H1 (cell line): ENCODE results near the gene UBE2E2. TPM values are rescaled to one million over a fixed set of nuclear protein-coding genes. Genes with fewer than 3 reads are reported as not detected.

Experiments used
- CTCF ChIA-PET: fragments of 300-600 bp; sonication (Branson Sonifier 250); formaldehyde crosslinking; loops from one replicate; lab custom pipeline; 2021; ENCODE audit not compliant: partially characterized antibody; lab: Charles Lee
- POLR2A ChIA-PET: fragments of 300-600 bp; sonication (Branson Sonifier 250); formaldehyde crosslinking; loops from one replicate; lab custom pipeline; 2021; ENCODE audit warnings: inconsistent platforms; ENCODE audit not compliant: partially characterized antibody; lab: Charles Lee
- DNase-seq, 2 experiments: peaks; one replicate each; pipeline versions ENCODE4 v3.0.0 to v3.0.0-alpha.2; 2010 to 2022; ENCODE audit warnings: low spot score in 2 of 2, low read depth in 1 of 2, mixed read lengths in 1 of 2
- FAIRE-seq: peaks from 2 replicates; lab custom pipeline; 2011; peaks lifted over from hg19 to GRCh38; lab: Jason Lieb, UNC
- H2AFZ ChIP-seq: 2 replicates; pipeline ENCODE4 v1.8.1; 2012; ENCODE audit warnings: low read length, inconsistent platforms
- H2AK5ac ChIP-seq: 2 replicates; pipeline ENCODE4 v1.6.1; 2013; ENCODE audit warnings: low read depth, low read length
- H2BK120ac ChIP-seq: replicated peaks from 2 replicates; pipeline ENCODE3; 2013; ENCODE audit warnings: low read depth, low read length, inconsistent platforms
- H2BK12ac ChIP-seq: 2 replicates; pipeline ENCODE4 v1.6.1; 2013; ENCODE audit warnings: low read depth, low read length
- H2BK15ac ChIP-seq: 2 replicates; pipeline ENCODE4 v1.6.1; 2013; ENCODE audit warnings: low read length
- H2BK20ac ChIP-seq: 2 replicates; pipeline ENCODE4 v1.6.1; 2013; ENCODE audit warnings: low read length
- H2BK5ac ChIP-seq: 2 replicates; pipeline ENCODE4 v1.6.1; 2013; ENCODE audit warnings: low read depth, low read length
- H3K14ac ChIP-seq: 2 replicates; pipeline ENCODE4 v1.6.1; 2013; ENCODE audit warnings: inconsistent platforms; ENCODE audit not compliant: insufficient read length
- H3K18ac ChIP-seq: 2 replicates; pipeline ENCODE4 v1.6.1; 2013; ENCODE audit warnings: low read length; ENCODE audit errors: extremely low read depth
- H3K23ac ChIP-seq: 2 replicates; pipeline ENCODE4 v1.6.1; 2013; ENCODE audit warnings: inconsistent platforms; ENCODE audit not compliant: insufficient read length
- H3K23me2 ChIP-seq: 2 replicates; pipeline ENCODE4 v1.6.1; 2013; ENCODE audit warnings: low read depth, low read length
- H3K27ac ChIP-seq: 2 replicates; pipeline ENCODE4 v1.6.1; 2011; ENCODE audit warnings: low read depth, low read length, inconsistent platforms
- H3K27me3 ChIP-seq, 4 experiments: replicated peaks in 1 of 4; 1 replicate in 1 of 4; 2 replicates in 3 of 4; pipeline versions ENCODE4 v1.6.1 to v1.8.1; 2011 to 2013; ENCODE audit warnings: low read length in 3 of 4, mild to moderate bottlenecking in 3 of 4, inconsistent platforms in 2 of 4, mixed read lengths in 2 of 4, moderate library complexity in 1 of 4; ENCODE audit not compliant: control insufficient read depth in 3 of 4, insufficient read depth in 3 of 4; ENCODE audit errors: extremely low read depth in 1 of 4
- H3K36me3 ChIP-seq, 4 experiments: 2 replicates each; pipeline versions ENCODE4 v1.6.1 to v1.8.1; 2011 to 2013; ENCODE audit warnings: mild to moderate bottlenecking in 4 of 4, low read length in 3 of 4, moderate library complexity in 2 of 4, control low read depth in 1 of 4, inconsistent platforms in 1 of 4; ENCODE audit not compliant: insufficient read depth in 4 of 4, control insufficient read depth in 2 of 4
- H3K4ac ChIP-seq: replicated peaks from 2 replicates; pipeline ENCODE3; 2013; ENCODE audit warnings: low read length, low read depth, mixed read lengths, inconsistent platforms; ENCODE audit not compliant: insufficient read length
- H3K4me1 ChIP-seq, 4 experiments: replicated peaks in 1 of 4; 1 replicate in 1 of 4; 2 replicates in 3 of 4; pipeline versions ENCODE4 v1.6.1 to v1.8.1; 2011 to 2013; ENCODE audit warnings: low read length in 3 of 4, inconsistent platforms in 2 of 4, mixed read lengths in 1 of 4; ENCODE audit not compliant: insufficient read depth in 4 of 4, control insufficient read depth in 3 of 4
- H3K4me2 ChIP-seq, 2 experiments: 2 replicates each; pipeline versions ENCODE4 v1.6.1 to v1.8.1; 2011 to 2013; ENCODE audit warnings: low read depth in 2 of 2, low read length in 2 of 2, control low read depth in 1 of 2, inconsistent platforms in 1 of 2, mild to moderate bottlenecking in 1 of 2; ENCODE audit not compliant: insufficient read depth in 1 of 2
- H3K4me3 ChIP-seq, 4 experiments: fragments of 200-600, 300-600 bp in 1 of 4; sonication (generic), shearing (Covaris generic), sonication (Bioruptor Twin) in 1 of 4; 2 replicates each; pipeline versions ENCODE4 v1.5.1 to v1.8.1; 2011 to 2016; ENCODE audit warnings: low read length in 4 of 4, low read depth in 3 of 4, control low read depth in 2 of 4, inconsistent platforms in 2 of 4, mild to moderate bottlenecking in 2 of 4, mixed read lengths in 1 of 4, moderate library complexity in 1 of 4; ENCODE audit not compliant: insufficient read depth in 2 of 4; ENCODE audit errors: extremely low read depth in 1 of 4
- H3K56ac ChIP-seq: replicated peaks from 2 replicates; pipeline ENCODE3; 2013; ENCODE audit warnings: low read depth, mild to moderate bottlenecking, mixed read lengths, low read length, inconsistent platforms; ENCODE audit not compliant: insufficient read length
- H3K79me1 ChIP-seq: 2 replicates; pipeline ENCODE4 v1.6.1; 2013; ENCODE audit warnings: low read depth, low read length, control low read depth
- H3K79me2 ChIP-seq, 2 experiments: 2 replicates each; pipeline versions ENCODE4 v1.6.1 to v1.8.1; 2012 to 2013; ENCODE audit warnings: low read length in 2 of 2, mild to moderate bottlenecking in 2 of 2, inconsistent platforms in 1 of 2; ENCODE audit not compliant: insufficient read depth in 2 of 2, control insufficient read depth in 1 of 2
- H3K9ac ChIP-seq, 4 experiments: replicated peaks in 1 of 4; 1 replicate in 1 of 4; 2 replicates in 3 of 4; pipeline versions ENCODE4 v1.6.1 to v1.8.1; 2011 to 2013; ENCODE audit warnings: low read depth in 3 of 4, low read length in 3 of 4, control low read depth in 2 of 4, mild to moderate bottlenecking in 2 of 4, moderate library complexity in 2 of 4, inconsistent platforms in 1 of 4; ENCODE audit errors: extremely low read depth in 1 of 4
- H3K9me3 ChIP-seq, 2 experiments: 2 replicates each; pipeline versions ENCODE4 v1.6.1 to v1.8.1; 2012 to 2013; ENCODE audit warnings: mild to moderate bottlenecking in 2 of 2, moderate library complexity in 2 of 2, control low read depth in 1 of 2, inconsistent platforms in 1 of 2, low read depth in 1 of 2, low read length in 1 of 2, mixed read lengths in 1 of 2; ENCODE audit not compliant: insufficient read depth in 2 of 2
- H4K20me1 ChIP-seq, 2 experiments: replicated peaks in 1 of 2; 2 replicates each; pipeline versions ENCODE3 to v1.8.1; 2011 to 2013; ENCODE audit warnings: inconsistent platforms in 2 of 2, low read length in 2 of 2, mild to moderate bottlenecking in 1 of 2; ENCODE audit not compliant: insufficient read depth in 2 of 2, control insufficient read depth in 1 of 2
- H4K5ac ChIP-seq: 2 replicates; pipeline ENCODE4 v1.6.1; 2013; ENCODE audit warnings: low read length, low read depth, mixed read lengths, inconsistent platforms; ENCODE audit not compliant: insufficient read length
- H4K8ac ChIP-seq: 2 replicates; pipeline ENCODE4 v1.8.0; 2013; ENCODE audit warnings: mild to moderate bottlenecking, moderate library complexity, low read length, inconsistent platforms; ENCODE audit not compliant: insufficient read depth; ENCODE audit errors: extremely low read depth
- H4K91ac ChIP-seq: replicated peaks from 2 replicates; pipeline ENCODE3; 2013; ENCODE audit warnings: low read length, mixed read lengths, inconsistent platforms; ENCODE audit not compliant: insufficient read length
- CBX5 ChIP-seq: fragments of 300-800, 300-1000 bp; sonication (generic); IDR thresholded peaks from 2 replicates; pipeline ENCODE4 v1.7.1; 2016; ENCODE audit warnings: antibody characterized with exemption, low read length, low read depth
- CBX8 ChIP-seq: fragments of 300-800, 300-1000 bp; sonication (generic); IDR thresholded peaks from 2 replicates; pipeline ENCODE4 v1.7.1; 2016; ENCODE audit warnings: low read depth, low read length, borderline replicate concordance
- FOSL1 ChIP-seq: IDR thresholded peaks from 2 replicates; pipeline ENCODE4 v1.6.1; 2011; ENCODE audit warnings: mild to moderate bottlenecking, low read depth, low read length, moderate library complexity; ENCODE audit not compliant: insufficient read depth
- SIN3A ChIP-seq, 2 experiments: IDR thresholded peaks in 1 of 2; conservative IDR thresholded peaks in 1 of 2; 2 replicates each; pipeline ENCODE4 v1.6.1; 2011 to 2012; ENCODE audit warnings: low read length in 2 of 2, improper control_type of control experiment in 1 of 2, low read depth in 1 of 2, mild to moderate bottlenecking in 1 of 2
- WGBS, 2 experiments: shearing (Covaris generic) in 1 of 2; methylation state at CpG; one replicate each; pipeline versions ENCODE4 v1.1.6 to v1.1.7; 2013 to 2015; ENCODE audit warnings: low lambda C conversion rate in 2 of 2, mixed read lengths in 2 of 2, inconsistent platforms in 1 of 2, low coverage in 1 of 2, missing lambda C conversion rate in 1 of 2; ENCODE audit not compliant: insufficient replicate concordance in 2 of 2, insufficient coverage in 1 of 2, insufficient read length in 1 of 2; ENCODE audit errors: extremely low coverage in 1 of 2, missing lambda C conversion rate in 1 of 2; 5-methylcytosine and 5-hydroxymethylcytosine counted together
- polyA plus RNA-seq, 7 experiments: library from polyadenylated mRNA; depleted of rRNA in 3 of 7; stranded (reverse) in 5 of 7; unstranded in 2 of 7; fragments of >200 nt in 5 of 7; fragments of 200-250 nt in 2 of 7; gene quantifications; 1 replicate in 5 of 7; 2 replicates in 1 of 7; 4 replicates in 1 of 7; pipeline versions ENCODE4 v1.2.1 to v1.2.3, GENCODE V29; 2011 to 2013; ENCODE audit warnings: missing spikeins in 2 of 7, mixed read lengths in 2 of 7
- total RNA-seq: library from RNA; stranded (reverse); fragmentation: NEBNext Ultra II Directional; extraction: Animal tissue kit (Norgen Biotek cat#: 25700); gene quantifications from 2 replicates; pipeline ENCODE4 v1.2.1, GENCODE V29; 2021

UBE2E2 gene
- total and polyA plus RNA-seq, 2 of the 8 experiments (the other 6 are each of a cell fraction or from before 2014, with no cell fraction given) = 57.6 to 70.6 TPM

DNA sequence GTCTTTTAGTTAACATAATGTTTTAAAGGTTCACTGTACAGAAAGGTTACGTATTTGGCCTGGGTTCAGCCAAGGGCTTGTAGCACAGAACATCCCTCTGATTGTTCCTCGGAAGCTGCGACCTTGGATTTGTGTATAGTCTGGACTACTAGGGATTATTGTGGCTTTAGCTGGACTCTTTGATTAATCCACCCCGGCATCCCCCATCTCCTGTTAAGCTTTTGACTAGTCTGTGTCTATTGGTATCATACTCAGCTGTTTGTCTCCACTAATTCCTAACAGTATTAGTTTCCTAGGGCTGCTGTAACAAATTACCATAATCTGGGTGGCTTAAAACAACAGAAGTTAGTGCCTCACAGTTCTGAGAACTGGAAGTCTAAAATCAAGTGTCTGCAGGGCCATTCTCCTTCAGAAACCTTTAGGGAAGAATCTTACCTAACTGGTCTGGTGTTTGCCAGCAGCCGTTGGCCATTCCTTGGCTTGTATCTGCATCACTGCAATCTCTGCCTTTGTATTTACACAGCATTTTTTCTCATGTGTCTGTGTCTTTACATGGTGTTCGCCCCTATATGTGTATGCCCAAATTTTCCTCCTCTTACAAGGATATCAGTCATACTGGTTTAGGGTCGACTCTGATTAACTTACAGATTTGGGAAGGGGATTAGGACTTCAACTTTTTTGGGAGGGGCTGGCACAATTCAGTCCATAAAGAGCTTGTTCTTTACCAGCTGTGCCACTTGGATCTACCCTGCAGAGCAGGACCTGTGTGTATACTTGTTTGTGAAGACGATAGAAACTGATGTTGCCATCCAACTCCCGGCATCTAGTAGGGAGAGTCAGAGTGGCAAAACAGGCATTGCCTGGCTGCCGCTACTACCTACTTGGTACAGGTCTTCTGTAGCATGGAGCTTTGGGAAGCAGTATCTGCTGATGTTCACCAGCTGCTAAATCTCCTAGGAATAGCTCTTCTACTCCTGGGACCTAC lies 117.8 kb downstream of the UBE2E2 start:
- H3K4me2 ChIP-seq = no peak overlapping the region
- peaks cover 5 to 8% of the 10 kb centered on the region in 2 experiments; a peak in 2 of 4 replicates for H3K9me3 ChIP-seq
- no peak overlapping the region for H3K9ac ChIP-seq
- no peak overlapping the region for H4K91ac ChIP-seq
- 0 out of 8 replicates have a peak, but pooled peaks cover 0 to 2% (median 0%) of the 10 kb centered on the region in 4 experiments for H3K36me3 ChIP-seq
- peaks cover 0 to 2% of the 10 kb centered on the region in 2 experiments for H4K20me1 ChIP-seq
- no peak overlapping the region for H2BK12ac ChIP-seq
- H2BK15ac ChIP-seq = no peak overlapping the region
- DNase-seq (no peak), FAIRE-seq (no peak)
- H2AK5ac ChIP-seq = no peak overlapping the region
- H2BK120ac ChIP-seq = no peak overlapping the region
- H3K4ac ChIP-seq = no peak overlapping the region
- no peaks in the 10 kb centered on the region for H3K27me3 ChIP-seq
- H3K56ac ChIP-seq = no peak overlapping the region
- H3K23me2 ChIP-seq = no peaks in the 10 kb centered on the region
- H4K5ac ChIP-seq = no peak overlapping the region
- no peak for TF ChIP-seq CBX8
- no peak for TF ChIP-seq FOSL1
- no peak for TF ChIP-seq SIN3A (conservative IDR thresholded peaks at IDR 0.05 in 1 of 2, IDR thresholded peaks at IDR 0.05 in 1 of 2; ENCODE audit: low read depth in 1 of 2, low read length in 2 of 2)
- TF ChIP-seq CBX5 = no peak
- WGBS, 2 experiments = 91% methylated on average over 10 of the region's 10 CpGs; no CpG with 5 or more reads in 1 of the 2 experiments
- CTCF ChIA-PET = interaction anchor here (1.4 kb wide), 1 partner anchor 228 kb away, joined by 3 read pairs; no protein-coding TSS in a partner anchor
- no peak overlapping the region for H4K8ac ChIP-seq
- no peak overlapping the region; the same call in 1 of the 2 replicates for H2BK5ac ChIP-seq
- no peak overlapping the region for H2BK20ac ChIP-seq
- no peak overlapping the region for H3K18ac ChIP-seq
- no peaks in the 10 kb centered on the region; the same call in 1 of the 2 replicates for H3K79me1 ChIP-seq
- no peak overlapping the region for H3K14ac ChIP-seq
- no peak overlapping the region for H3K4me3 ChIP-seq
- no peak overlapping the region for H2AFZ ChIP-seq
- H3K23ac ChIP-seq = no peak overlapping the region
- peaks cover 0 to 19% of the 10 kb centered on the region in 2 experiments; a peak in 2 of 4 replicates for H3K79me2 ChIP-seq
- POLR2A ChIA-PET = interaction anchor here (0.6 to 1.0 kb wide), 2 partner anchors 12 to 385 kb away, joined by 3 to 4 read pairs; no protein-coding TSS in a partner anchor
- H3K4me1 ChIP-seq = 0 out of 7 replicates have a peak, but pooled peaks cover 0 to 3% (median 0%) of the 10 kb centered on the region in 4 experiments
- H3K27ac ChIP-seq = no peak overlapping the region
